Erythroblast (primary cell): ENCODE measurements around the gene PRIM2.
"Not testable (repeated sequence)": the region's sequence is repeated elsewhere in the genome, so short reads cannot be mapped to it uniquely, and the experiment has no call there.

Experiments
- GATA1 ChIP-seq: IDR thresholded peaks from 2 replicates; pipeline ENCODE4 v1.6.1; 2011; ENCODE audit warnings: low read depth, mild to moderate bottlenecking, control low read depth, low read length, moderate library complexity
- POLR2A ChIP-seq: IDR thresholded peaks from 2 replicates; pipeline ENCODE4 v1.6.1; 2011; ENCODE audit warnings: mild to moderate bottlenecking, low read length

GRCh38 chr6:57346715-57347114 lies 29.3 kb downstream of the PRIM2 start:
- TF ChIP-seq POLR2A, GATA1: not testable (repeated sequence)
